ENCODE data around the gene C1GALT1. TPM values are rescaled to one million over a fixed set of nuclear protein-coding genes. Genes with fewer than 3 reads are reported as not detected.

The C1GALT1 gene
- total RNA-seq, 1 experiment from 2014 or later = 106 TPM

DNA sequence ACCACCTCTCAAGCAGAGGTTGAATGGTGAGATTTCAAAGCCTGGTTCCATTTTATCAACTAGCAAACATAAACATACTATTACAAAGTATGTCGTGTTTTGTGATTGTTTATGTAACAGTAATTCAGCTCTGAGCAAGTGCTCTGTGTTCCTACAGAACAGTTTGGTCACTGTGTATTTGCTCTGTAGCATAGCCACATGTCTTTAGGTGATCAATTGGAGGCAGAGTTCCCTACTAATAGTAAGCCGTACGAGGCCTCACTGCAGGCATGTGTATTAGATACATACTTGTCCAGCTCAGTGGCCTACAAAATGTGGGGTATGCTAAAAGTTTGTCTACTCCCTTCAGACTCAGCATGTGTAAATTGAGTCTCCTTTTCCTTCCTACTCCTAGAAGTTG, 53.0 kb downstream of the C1GALT1 start:
- ATAC-seq = no peak
- peak overlapping the region; percentile 93 for H3K27ac Mint-ChIP-seq
- H3K27me3 Mint-ChIP-seq (ENCODE audit: low read depth) = no peaks in the 10 kb centered on the region

GRCh38 chr7:7236041-7236440, 53.7 kb downstream of the C1GALT1 start:
- peaks cover 7% of the 10 kb centered on the region for H3K9me3 Mint-ChIP-seq
- H3K4me3 Mint-ChIP-seq = no peak overlapping the region
- peak overlapping the region; percentile 93 for H3K27ac Mint-ChIP-seq
- ChIA-PET CTCF (interaction anchor here (1.4 kb wide), 1 partner anchor 133 kb away, joined by 4 read pairs; no protein-coding TSS in a partner anchor), POLR2A (no interaction called here)
- DNase-seq (ENCODE audit: low spot score) (no peak), ATAC-seq (no peak)
- peaks cover 76% of the 10 kb centered on the region for H3K4me1 Mint-ChIP-seq
- peaks cover 33% of the 10 kb centered on the region for H3K36me3 Mint-ChIP-seq
- TF ChIP-seq PRRX2 (CRISPR knock-in tag; IDR thresholded peaks at IDR 0.05) (no peak), NR1H2 (CRISPR knock-in tag; IDR thresholded peaks at IDR 0.05) (no peak), FOXP1 (CRISPR knock-in tag; IDR thresholded peaks at IDR 0.05; ENCODE audit: borderline replicate concordance) (no peak), TCF7 (CRISPR knock-in tag; IDR thresholded peaks at IDR 0.05; ENCODE audit: low read depth) (no peak), ZNF219 (CRISPR knock-in tag; IDR thresholded peaks at IDR 0.05; ENCODE audit: borderline replicate concordance) (no peak), ZNF232 (CRISPR knock-in tag; IDR thresholded peaks at IDR 0.05) (no peak), IRF2 (CRISPR knock-in tag; IDR thresholded peaks at IDR 0.05; ENCODE audit: borderline replicate concordance, low read depth) (no peak), NFE2L1 (CRISPR knock-in tag; IDR thresholded peaks at IDR 0.05) (no peak), STAT6 (CRISPR knock-in tag; conservative IDR thresholded peaks at IDR 0.05; ENCODE audit: low read depth) (no peak), NR3C1 (CRISPR knock-in tag; conservative IDR thresholded peaks at IDR 0.05; ENCODE audit: low read depth) (no peak), RORB (CRISPR knock-in tag; IDR thresholded peaks at IDR 0.05) (no peak), HMGXB4 (CRISPR knock-in tag; IDR thresholded peaks at IDR 0.05) (no peak), E2F4 (CRISPR knock-in tag; IDR thresholded peaks at IDR 0.05; ENCODE audit: borderline replicate concordance, low read depth) (no peak), HMGA2 (CRISPR knock-in tag; IDR thresholded peaks at IDR 0.05) (no peak), SOX15 (CRISPR knock-in tag; IDR thresholded peaks at IDR 0.05) (no peak)
- TF ChIP-seq, protein P1, sequence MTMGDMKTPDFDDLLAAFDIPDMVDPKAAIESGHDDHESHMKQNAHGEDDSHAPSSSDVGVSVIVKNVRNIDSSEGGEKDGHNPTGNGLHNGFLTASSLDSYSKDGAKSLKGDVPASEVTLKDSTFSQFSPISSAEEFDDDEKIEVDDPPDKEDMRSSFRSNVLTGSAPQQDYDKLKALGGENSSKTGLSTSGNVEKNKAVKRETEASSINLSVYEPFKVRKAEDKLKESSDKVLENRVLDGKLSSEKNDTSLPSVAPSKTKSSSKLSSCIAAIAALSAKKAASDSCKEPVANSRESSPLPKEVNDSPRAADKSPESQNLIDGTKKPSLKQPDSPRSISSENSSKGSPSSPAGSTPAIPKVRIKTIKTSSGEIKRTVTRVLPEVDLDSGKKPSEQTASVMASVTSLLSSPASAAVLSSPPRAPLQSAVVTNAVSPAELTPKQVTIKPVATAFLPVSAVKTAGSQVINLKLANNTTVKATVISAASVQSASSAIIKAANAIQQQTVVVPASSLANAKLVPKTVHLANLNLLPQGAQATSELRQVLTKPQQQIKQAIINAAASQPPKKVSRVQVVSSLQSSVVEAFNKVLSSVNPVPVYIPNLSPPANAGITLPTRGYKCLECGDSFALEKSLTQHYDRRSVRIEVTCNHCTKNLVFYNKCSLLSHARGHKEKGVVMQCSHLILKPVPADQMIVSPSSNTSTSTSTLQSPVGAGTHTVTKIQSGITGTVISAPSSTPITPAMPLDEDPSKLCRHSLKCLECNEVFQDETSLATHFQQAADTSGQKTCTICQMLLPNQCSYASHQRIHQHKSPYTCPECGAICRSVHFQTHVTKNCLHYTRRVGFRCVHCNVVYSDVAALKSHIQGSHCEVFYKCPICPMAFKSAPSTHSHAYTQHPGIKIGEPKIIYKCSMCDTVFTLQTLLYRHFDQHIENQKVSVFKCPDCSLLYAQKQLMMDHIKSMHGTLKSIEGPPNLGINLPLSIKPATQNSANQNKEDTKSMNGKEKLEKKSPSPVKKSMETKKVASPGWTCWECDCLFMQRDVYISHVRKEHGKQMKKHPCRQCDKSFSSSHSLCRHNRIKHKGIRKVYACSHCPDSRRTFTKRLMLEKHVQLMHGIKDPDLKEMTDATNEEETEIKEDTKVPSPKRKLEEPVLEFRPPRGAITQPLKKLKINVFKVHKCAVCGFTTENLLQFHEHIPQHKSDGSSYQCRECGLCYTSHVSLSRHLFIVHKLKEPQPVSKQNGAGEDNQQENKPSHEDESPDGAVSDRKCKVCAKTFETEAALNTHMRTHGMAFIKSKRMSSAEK (CRISPR knock-in tag; IDR thresholded peaks at IDR 0.05; ENCODE audit: borderline replicate concordance) = no peak
- no peaks in the 10 kb centered on the region for H3K27me3 Mint-ChIP-seq (ENCODE audit: low read depth)

More for the DNA sequence above, 53.0 kb downstream of the C1GALT1 start:
- Mint-ChIP-seq H3K36me3 (peaks cover 36% of the 10 kb centered on the region), H3K4me3 (no peak overlapping the region), H3K4me1 (peaks cover 78% of the 10 kb centered on the region), H3K9me3 (peaks cover 14% of the 10 kb centered on the region)
- ChIA-PET POLR2A (interaction anchor here (0.6 kb wide), 1 partner anchor 206 kb away, joined by 3 read pairs; no protein-coding TSS in a partner anchor), CTCF (interaction anchor here (1.4 kb wide), 1 partner anchor 189 kb away, joined by 3 read pairs; no protein-coding TSS in a partner anchor)
- no peak for TF ChIP-seq E2F4 (CRISPR knock-in tag; IDR thresholded peaks at IDR 0.05; ENCODE audit: borderline replicate concordance, low read depth)
- DNase-seq (ENCODE audit: low spot score) = no peak

All from WTC11 (cell line).